Measurements from ENCODE around the gene UFC1.

GRCh38 chr1:161192476-161193465, 39.0 kb downstream of the UFC1 start:
- TF ChIP-seq CTCF (IDR thresholded peaks at IDR 0.05) (peak in 2 of 3 donors; percentile 57 to 75), POLR2A (IDR thresholded peaks at IDR 0.05) (no peak)
